Activated effector memory CD4-positive, alpha-beta T cell treated with anti-CD3 and anti-CD28 coated beads, Interleukin-2, amount 50 U/mL, for 16 hours (primary cell): ENCODE measurements around the gene ATP11A.
"Not testable (repeated sequence)": the region's sequence is repeated elsewhere in the genome, so short reads cannot be mapped to it uniquely, and the experiment has no call there.

Experiments used
- DNase-seq: peaks from one replicate; pipeline ENCODE4 v3.0.0-alpha.2; 2020

Gene ATP11A

GRCh38 chr13:112824429-112824828 is 134.6 kb downstream of the ATP11A start:
- DNase-seq: no peak

GRCh38 chr13:112825071-112825470 is 135.2 kb downstream of the ATP11A start:
- DNase-seq: no peak

GRCh38 chr13:112825875-112826274 is 136.0 kb downstream of the ATP11A start:
- no peak for DNase-seq

- no peak for DNase-seq
Observed at GRCh38 chr13:112826565-112826964, 136.7 kb downstream of the ATP11A start.

- no peak for DNase-seq
Observed at GRCh38 chr13:112828082-112828699, 138.4 kb downstream of the ATP11A start.

- no peak for DNase-seq
Observed at GRCh38 chr13:112828756-112829155, 138.9 kb downstream of the ATP11A start.

- no peak for DNase-seq
Observed at GRCh38 chr13:112831196-112831595, 141.4 kb downstream of the ATP11A start.

GRCh38 chr13:112831801-112832200 is 142.0 kb downstream of the ATP11A start:
- DNase-seq: no peak

GRCh38 chr13:112832811-112833210 is 143.0 kb downstream of the ATP11A start:
- DNase-seq: no peak

- no peak for DNase-seq
Observed at GRCh38 chr13:112833551-112834257, 143.9 kb downstream of the ATP11A start.

GRCh38 chr13:112835344-112835743 is 145.5 kb downstream of the ATP11A start:
- no peak for DNase-seq

GRCh38 chr13:112835796-112836195 is 146.0 kb downstream of the ATP11A start:
- no peak for DNase-seq

- DNase-seq: no peak
Observed at GRCh38 chr13:112836940-112837339, 147.1 kb downstream of the ATP11A start.

GRCh38 chr13:112837371-112838037 is 147.7 kb downstream of the ATP11A start:
- DNase-seq: no peak

GRCh38 chr13:112838038-112838841 is 148.4 kb downstream of the ATP11A start:
- DNase-seq: no peak

GRCh38 chr13:112838842-112839117 is 148.9 kb downstream of the ATP11A start:
- DNase-seq: no peak

GRCh38 chr13:112839356-112840105 is 149.7 kb downstream of the ATP11A start:
- no peak for DNase-seq

- DNase-seq: no peak
Observed at GRCh38 chr13:112840472-112841302, 150.8 kb downstream of the ATP11A start.

GRCh38 chr13:112841303-112842015 is 151.6 kb downstream of the ATP11A start:
- DNase-seq: not testable (repeated sequence)

- no peak for DNase-seq
Observed at GRCh38 chr13:112842343-112842856, 152.6 kb downstream of the ATP11A start.

GRCh38 chr13:112842931-112843391 is 153.1 kb downstream of the ATP11A start:
- DNase-seq: no peak
